OCI-LY3 (cell line): Measurements from ENCODE around the gene TPPP2.
"Not testable (repeated sequence)": the region's sequence is repeated elsewhere in the genome, so short reads cannot be mapped to it uniquely, and the experiment has no call there.

Experiments
- H2AFZ ChIP-seq: fragments of 200-600, 300-600 bp; shearing (Covaris generic); 2 replicates; pipeline ENCODE4 v1.6.0; 2014; ENCODE audit warnings: antibody characterized with exemption, low read depth, low read length
- H3K27ac ChIP-seq: fragments of 200-600, 300-600 bp; sonication (generic); 2 replicates; pipeline ENCODE4 v1.5.1; 2014; ENCODE audit warnings: mild to moderate bottlenecking, low read length, moderate library complexity, mixed read lengths
- H3K27me3 ChIP-seq: fragments of 200-600, 300-600 bp; sonication (generic); 2 replicates; pipeline ENCODE4 v1.6.1; 2014; ENCODE audit warnings: low read depth, low read length, mixed read lengths
- H3K36me3 ChIP-seq: fragments of 200-600, 300-600 bp; sonication (generic); replicated peaks from 2 replicates; pipeline ENCODE3; 2014; ENCODE audit warnings: low read depth, low read length, mixed read lengths
- H3K4me1 ChIP-seq: fragments of 300-600, 200-600 bp; sonication (generic); 2 replicates; pipeline ENCODE4 v1.6.1; 2014; ENCODE audit warnings: low read length, mixed read lengths
- H3K4me2 ChIP-seq: fragments of 200-600, 300-600 bp; sonication (generic); 2 replicates; pipeline ENCODE4 v1.6.1; 2014; ENCODE audit warnings: low read length, mixed read lengths
- H3K4me3 ChIP-seq: fragments of 300-600, 200-600 bp; sonication (generic); 2 replicates; pipeline ENCODE4 v1.5.1; 2014; ENCODE audit warnings: antibody characterized with exemption, mild to moderate bottlenecking, low read length, moderate library complexity
- H3K79me2 ChIP-seq: fragments of 300-600, 200-600 bp; shearing (Covaris generic); 2 replicates; pipeline ENCODE4 v1.6.1; 2014; ENCODE audit warnings: mild to moderate bottlenecking, low read length, mixed read lengths
- H3K9ac ChIP-seq: fragments of 300-600, 200-600 bp; shearing (Covaris generic); 2 replicates; pipeline ENCODE4 v1.6.0; 2014; ENCODE audit warnings: mild to moderate bottlenecking, low read length, moderate library complexity
- H3K9me3 ChIP-seq: fragments of 200-600, 300-600 bp; shearing (Covaris generic); 2 replicates; pipeline ENCODE4 v1.6.1; 2014; ENCODE audit warnings: low read length, mixed read lengths; ENCODE audit not compliant: insufficient read depth
- H4K20me1 ChIP-seq: fragments of 200-600, 300-600 bp; sonication (generic); 2 replicates; pipeline ENCODE4 v1.6.1; 2016; ENCODE audit warnings: low read length, mixed read lengths; ENCODE audit not compliant: insufficient read depth
- CTCF ChIP-seq: fragments of 200-600, 300-600 bp; sonication (generic); IDR thresholded peaks from 2 replicates; pipeline ENCODE4 v1.5.1; 2014; ENCODE audit warnings: antibody characterized with exemption, low read length, low read depth
- EZH2phosphoT487 ChIP-seq: fragments of 200-600 bp; shearing (Covaris generic); IDR thresholded peaks from 2 replicates; pipeline ENCODE4 v1.6.1; 2018; ENCODE audit warnings: antibody characterized with exemption, mixed run types, low read depth

The TPPP2 gene

GRCh38 chr14:21003788-21004346 is 26.1 kb upstream of the TPPP2 start:
- Histone ChIP-seq H3K9ac (no peak overlapping the region), H4K20me1 (no peaks in the 10 kb centered on the region), H3K79me2 (no peaks in the 10 kb centered on the region), H3K9me3 (no peaks in the 10 kb centered on the region), H3K4me3 (no peak overlapping the region), H3K27me3 (no peaks in the 10 kb centered on the region), H2AFZ (no peak overlapping the region), H3K4me2 (no peak overlapping the region), H3K4me1 (no peaks in the 10 kb centered on the region), H3K36me3 (no peaks in the 10 kb centered on the region), H3K27ac (no peak overlapping the region)
- TF ChIP-seq EZH2phosphoT487 (no peak), CTCF (no peak)

- not testable (repeated sequence) for H3K36me3 ChIP-seq, H3K79me2 ChIP-seq, H2AFZ ChIP-seq, H4K20me1 ChIP-seq, H3K4me3 ChIP-seq, H3K27ac ChIP-seq, H3K4me1 ChIP-seq, H3K9me3 ChIP-seq, H3K4me2 ChIP-seq, H3K9ac ChIP-seq
- peaks cover 16% of the 10 kb centered on the region for H3K27me3 ChIP-seq
Observed at GRCh38 chr14:21009721-21010120, 20.3 kb upstream of the TPPP2 start.

- no peaks in the 10 kb centered on the region for H3K4me1 ChIP-seq
- TF ChIP-seq CTCF (no peak), EZH2phosphoT487 (no peak)
- no peaks in the 10 kb centered on the region for H4K20me1 ChIP-seq
- no peaks in the 10 kb centered on the region for H3K79me2 ChIP-seq
- no peak overlapping the region for H3K9ac ChIP-seq
- no peaks in the 10 kb centered on the region for H3K9me3 ChIP-seq
- no peak overlapping the region for H3K27ac ChIP-seq
- peaks cover 24% of the 10 kb centered on the region for H3K27me3 ChIP-seq
- no peak overlapping the region for H3K4me2 ChIP-seq
- H2AFZ ChIP-seq, result no peak overlapping the region
- H3K4me3 ChIP-seq, result no peak overlapping the region
- H3K36me3 ChIP-seq, result no peaks in the 10 kb centered on the region
Observed at GRCh38 chr14:21011136-21011535, 18.9 kb upstream of the TPPP2 start.

- no peaks in the 10 kb centered on the region for H3K9me3 ChIP-seq
- H4K20me1 ChIP-seq, result no peaks in the 10 kb centered on the region
- TF ChIP-seq EZH2phosphoT487, result no peak
- peak; percentile 88 for TF ChIP-seq CTCF
- H3K79me2 ChIP-seq, result no peaks in the 10 kb centered on the region
- H3K27ac ChIP-seq, result no peak overlapping the region
- no peaks in the 10 kb centered on the region for H3K4me1 ChIP-seq
- H3K4me2 ChIP-seq, result no peak overlapping the region
- H2AFZ ChIP-seq, result no peak overlapping the region
- H3K27me3 ChIP-seq, result peaks cover 39% of the 10 kb centered on the region
- no peaks in the 10 kb centered on the region for H3K36me3 ChIP-seq
- no peak overlapping the region for H3K9ac ChIP-seq
- H3K4me3 ChIP-seq, result no peak overlapping the region
Observed at GRCh38 chr14:21014761-21015190, 15.2 kb upstream of the TPPP2 start.

GRCh38 chr14:21015312-21015711 is 14.7 kb upstream of the TPPP2 start:
- Histone ChIP-seq H3K4me2 (no peak overlapping the region), H4K20me1 (no peaks in the 10 kb centered on the region), H3K9ac (no peak overlapping the region), H3K27me3 (peaks cover 39% of the 10 kb centered on the region), H3K4me3 (no peak overlapping the region), H3K27ac (no peak overlapping the region), H3K79me2 (no peaks in the 10 kb centered on the region), H3K4me1 (no peaks in the 10 kb centered on the region), H2AFZ (no peak overlapping the region), H3K36me3 (no peaks in the 10 kb centered on the region), H3K9me3 (no peaks in the 10 kb centered on the region)
- no peak for TF ChIP-seq EZH2phosphoT487
- no peak for TF ChIP-seq CTCF
